GM15510 (cell line): ENCODE measurements around the gene KRTAP10-7.

Experiments
- POLR2A ChIP-seq: IDR thresholded peaks from 3 replicates; pipeline ENCODE4 v1.6.1; 2011; ENCODE audit warnings: borderline replicate concordance; ENCODE audit not compliant: insufficient read length; ENCODE audit errors: extremely low read depth

The KRTAP10-7 gene

GRCh38 chr21:44593598-44594405, 6.6 kb upstream of the KRTAP10-7 start:
- TF ChIP-seq POLR2A: no peak

DNA sequence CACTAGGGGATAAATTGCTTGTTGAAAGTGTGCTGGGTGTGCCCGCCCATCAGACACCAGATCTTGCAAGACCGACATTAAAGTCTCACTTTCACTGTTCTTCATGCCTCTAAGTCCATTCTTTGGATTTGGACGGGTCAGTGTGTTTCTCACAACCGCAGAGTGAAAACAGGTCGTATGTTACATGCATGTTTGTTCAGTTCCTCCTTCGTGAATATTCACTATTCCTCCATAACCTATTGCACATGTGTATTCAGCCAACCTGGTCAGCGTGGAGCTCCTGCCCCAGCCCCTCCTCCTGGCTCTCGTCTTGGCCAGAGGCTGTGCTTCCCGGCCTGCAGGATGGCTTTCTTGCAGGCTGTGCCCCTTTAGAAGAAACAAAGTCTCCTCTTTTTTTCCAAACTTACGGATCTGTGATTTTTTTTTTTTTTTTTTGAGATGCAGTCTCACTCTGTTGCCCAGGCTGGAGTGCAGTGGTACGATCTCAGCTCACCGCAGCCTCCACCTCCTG, 5.9 kb upstream of the KRTAP10-7 start:
- TF ChIP-seq POLR2A: no peak

DNA sequence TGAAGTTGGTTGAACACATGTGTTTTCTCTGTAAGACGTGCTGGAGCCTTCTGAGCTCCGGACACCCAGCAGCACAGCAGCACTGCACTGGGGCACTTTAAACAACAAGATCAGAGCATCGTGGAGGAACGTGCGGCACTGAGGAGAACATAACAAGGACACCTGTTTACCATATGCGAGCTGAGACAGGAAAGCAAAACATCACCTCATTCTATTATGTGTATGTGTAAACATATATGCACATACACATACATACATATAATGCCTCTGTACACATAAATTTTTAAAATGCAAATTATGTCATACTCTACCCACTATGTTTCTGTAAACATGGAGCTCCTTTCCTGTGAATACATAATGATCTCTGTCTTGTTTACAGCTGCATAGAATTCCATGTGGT, 4.9 kb upstream of the KRTAP10-7 start:
- no peak for TF ChIP-seq POLR2A

- TF ChIP-seq POLR2A: no peak
Measured at GRCh38 chr21:44596068-44596725, 4.2 kb upstream of the KRTAP10-7 start.

DNA sequence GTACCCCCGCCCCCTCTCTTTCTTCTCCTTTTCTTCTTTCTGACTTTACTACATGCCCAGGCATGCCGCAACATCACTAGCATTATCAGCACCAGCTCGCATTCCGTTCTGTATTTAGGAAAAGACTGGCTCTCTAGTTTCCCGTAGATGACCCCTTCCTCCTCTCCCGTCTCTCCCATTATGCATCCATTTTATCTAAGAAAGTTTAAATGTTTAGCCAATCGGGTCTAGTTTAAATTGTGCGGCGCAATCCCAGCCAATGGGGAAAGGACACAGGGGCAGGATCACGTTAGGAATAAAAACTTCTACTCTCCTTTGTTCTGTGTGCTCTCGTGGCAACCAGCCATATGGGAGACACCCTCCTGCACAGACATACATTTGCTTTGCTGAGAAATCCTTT, 2.3 kb upstream of the KRTAP10-7 start:
- no peak for TF ChIP-seq POLR2A

- no peak for TF ChIP-seq POLR2A
Measured at GRCh38 chr21:44599264-44600029, 950 bp upstream of the KRTAP10-7 start.

DNA sequence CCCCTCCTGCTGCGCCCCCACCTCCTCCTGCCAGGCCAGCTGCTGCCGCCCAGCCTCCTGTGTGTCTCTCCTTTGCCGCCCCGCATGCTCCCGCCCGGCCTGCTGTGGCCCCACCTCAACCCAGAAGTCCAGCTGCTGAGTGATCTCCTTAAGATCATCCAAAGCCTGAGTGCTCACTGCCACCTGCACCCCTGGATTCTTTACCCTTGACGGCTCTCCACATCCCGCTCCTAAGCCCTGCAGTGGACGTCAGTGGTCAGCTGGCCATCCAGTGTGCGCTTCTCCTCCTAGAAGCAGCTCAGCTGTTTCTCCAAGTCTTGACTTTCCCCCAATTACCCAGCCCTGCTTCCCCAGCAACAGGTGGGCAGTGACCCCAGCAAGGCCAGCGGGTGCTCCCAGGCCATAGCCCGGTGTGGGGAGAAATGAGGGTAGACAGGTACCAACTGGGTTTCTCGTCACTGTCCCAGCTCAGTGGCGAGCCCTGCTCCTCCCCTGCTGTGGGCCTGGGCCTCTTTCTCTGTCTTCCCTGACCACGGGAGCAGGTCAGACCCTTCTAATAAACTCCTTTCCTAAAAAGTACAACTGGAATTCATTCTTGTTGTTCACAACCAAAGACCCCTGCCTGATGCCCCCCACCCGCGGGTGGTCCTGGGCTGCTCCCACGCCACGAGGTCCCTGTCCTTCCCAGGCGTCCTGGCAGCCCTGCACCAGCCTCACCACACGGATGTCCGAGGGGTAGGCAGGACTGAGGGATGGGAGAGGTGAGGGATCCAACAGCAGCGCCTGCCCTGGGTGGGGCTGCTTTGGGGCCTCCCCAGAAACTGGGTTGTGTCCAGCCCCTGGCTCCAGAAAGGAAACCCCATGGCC, 1.4 kb downstream of the KRTAP10-7 start:
- no peak for TF ChIP-seq POLR2A

- no peak for TF ChIP-seq POLR2A
Measured at GRCh38 chr21:44602463-44602850, 2.1 kb downstream of the KRTAP10-7 start.

DNA sequence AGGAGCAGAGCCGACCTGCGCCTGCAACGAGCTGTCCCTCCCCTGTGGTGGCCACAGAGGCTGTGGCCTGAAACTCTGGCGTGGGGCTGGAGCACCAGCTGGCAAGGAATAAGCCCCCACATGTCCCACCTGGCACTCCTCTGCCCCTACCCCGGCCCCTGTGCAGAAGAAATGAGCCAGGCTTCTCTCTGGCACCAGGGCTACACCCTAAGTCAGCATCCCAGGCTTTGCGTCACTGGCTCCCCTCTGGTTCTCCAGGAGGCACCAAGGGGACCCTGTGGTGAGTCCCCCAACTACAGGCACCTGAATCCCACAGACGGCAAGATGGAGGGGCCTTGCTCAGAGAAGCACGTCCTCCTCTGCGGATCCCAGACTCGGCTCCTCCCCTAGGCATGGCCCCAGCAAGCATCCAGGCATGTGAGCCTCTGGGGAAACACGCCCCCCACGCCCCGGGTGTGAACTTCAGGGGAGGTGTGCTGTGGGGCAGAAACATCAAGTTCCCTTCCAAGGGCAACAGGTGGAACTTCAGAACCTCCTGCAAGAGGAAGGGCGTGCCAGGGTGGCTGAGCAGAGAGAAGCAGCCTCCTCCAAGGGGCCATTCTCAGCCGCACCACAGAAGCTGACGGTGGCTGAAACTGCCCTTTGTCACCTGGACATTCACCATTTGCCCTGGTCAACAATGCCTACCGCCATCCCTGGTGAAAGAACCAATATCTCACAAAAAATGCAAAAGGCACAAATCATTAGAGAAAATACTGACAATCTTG, 2.9 kb downstream of the KRTAP10-7 start:
- TF ChIP-seq POLR2A: no peak

DNA sequence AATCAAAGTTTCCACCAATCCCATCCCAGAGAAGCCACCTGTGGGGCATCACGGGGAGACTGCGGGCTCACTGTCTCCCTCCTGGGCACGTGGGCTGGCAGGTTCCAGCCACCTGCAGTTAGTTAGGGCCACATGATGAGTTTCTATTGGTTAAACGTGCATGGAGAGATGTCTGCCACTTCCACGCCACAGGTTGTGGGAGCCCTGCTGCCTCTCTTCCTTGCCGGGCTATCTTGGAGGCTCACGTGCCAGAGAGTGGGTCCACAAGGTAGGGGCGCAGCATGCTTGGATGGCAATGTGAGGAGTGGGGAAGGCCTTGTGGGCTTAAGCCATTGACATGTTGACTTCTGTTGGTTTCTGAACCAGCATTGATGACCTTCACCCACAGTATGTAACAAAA, 3.5 kb downstream of the KRTAP10-7 start:
- no peak for TF ChIP-seq POLR2A

GRCh38 chr21:44606495-44606894, 6.1 kb downstream of the KRTAP10-7 start:
- TF ChIP-seq POLR2A: no peak

DNA sequence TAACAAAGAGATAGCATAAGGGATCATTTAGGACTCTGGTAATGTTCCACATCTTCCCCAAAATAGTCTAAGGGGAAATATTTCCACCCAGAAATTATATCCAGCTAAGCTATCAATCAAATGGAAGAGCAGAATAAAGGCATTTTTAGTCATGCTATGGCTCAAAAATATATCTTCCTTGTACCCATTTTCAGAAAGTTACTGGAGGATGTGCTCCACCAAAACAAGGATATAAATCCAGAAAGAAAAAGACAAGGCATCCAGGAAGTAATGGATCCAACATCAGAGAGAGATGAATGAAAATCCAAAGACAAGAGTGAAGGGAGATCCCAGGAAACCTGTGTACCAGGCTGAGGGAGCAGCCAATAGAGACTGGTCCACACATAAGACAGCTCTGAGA, 8.8 kb downstream of the KRTAP10-7 start:
- no peak for TF ChIP-seq POLR2A

GRCh38 chr21:44611551-44611950, 11.2 kb downstream of the KRTAP10-7 start:
- TF ChIP-seq POLR2A: no peak
